Spleen (tissue), 11 donors: ENCODE results near the gene COL16A1. TPM values are rescaled to one million over a fixed set of nuclear protein-coding genes. Genes with fewer than 3 reads are reported as not detected.
A peak's percentile ranks its signal among the peaks of the same experiment; 100 is the strongest.
"Not testable (repeated sequence)": the region's sequence is repeated elsewhere in the genome, so short reads cannot be mapped to it uniquely, and the experiment has no call there.

ENCODE experiments used
- DNase-seq: peaks from one replicate; pipeline ENCODE4 v3.0.0-alpha.2; 2020
- H3K27ac ChIP-seq, 8 donors: fragments of 200-600 bp; sonication (generic) in 7 of 8; 1 replicate in 4 of 8; 2 replicates in 4 of 8; pipeline versions ENCODE4 v1.5.0 to v1.8.0; 2016 to 2021; ENCODE audit warnings: inconsistent platforms in 4 of 8, mild to moderate bottlenecking in 4 of 8, moderate library complexity in 1 of 8
- H3K27me3 ChIP-seq, 7 donors: fragments of 200-600 bp; sonication (generic) in 6 of 7; replicated peaks in 1 of 7; 1 replicate in 4 of 7; 2 replicates in 3 of 7; pipeline versions ENCODE4 v1.5.0 to v1.8.0; 2016 to 2021; ENCODE audit warnings: inconsistent platforms in 3 of 7, mild to moderate bottlenecking in 1 of 7
- H3K36me3 ChIP-seq, 6 donors: fragments of 200-600 bp; sonication (generic) in 5 of 6; 1 replicate in 4 of 6; 2 replicates in 2 of 6; pipeline versions ENCODE4 v1.5.0 to v1.8.0; 2016 to 2021; ENCODE audit warnings: inconsistent platforms in 2 of 6
- H3K4me1 ChIP-seq, 6 donors: fragments of 200-600 bp; sonication (generic) in 5 of 6; 1 replicate in 3 of 6; 2 replicates in 3 of 6; pipeline versions ENCODE4 v1.5.0 to v1.8.0; 2016 to 2021; ENCODE audit warnings: inconsistent platforms in 3 of 6
- H3K4me3 ChIP-seq, 8 donors: fragments of 200-600 bp; sonication (generic) in 7 of 8; 1 replicate in 4 of 8; 2 replicates in 4 of 8; pipeline versions ENCODE4 v1.5.0 to v1.8.0; 2016 to 2021; ENCODE audit warnings: inconsistent platforms in 4 of 8, mild to moderate bottlenecking in 4 of 8, moderate library complexity in 2 of 8
- H3K9me3 ChIP-seq, 8 donors: fragments of 200-600 bp; sonication (generic) in 7 of 8; 1 replicate in 4 of 8; 2 replicates in 4 of 8; pipeline versions ENCODE4 v1.5.0 to v1.8.0; 2016 to 2021; ENCODE audit warnings: inconsistent platforms in 4 of 8
- POLR2A ChIP-seq, 3 donors: fragments of 450-650 bp; IDR thresholded peaks; one replicate each; pipeline ENCODE4 v1.5.1; 2017; ENCODE audit warnings: antibody characterized with exemption in 3 of 3, mild to moderate bottlenecking in 1 of 3
- POLR2AphosphoS5 ChIP-seq, 3 donors: sonication (generic); formaldehyde crosslinking; IDR thresholded peaks; one replicate each; pipeline ENCODE4 v1.5.1; 2017; ENCODE audit warnings: antibody characterized with exemption in 3 of 3
- WGBS, 5 donors: extraction: QIAGEN DNeasy Blood & Tissue Kit in 3 of 5; methylation state at CpG; one replicate each; pipeline versions ENCODE4 v1.1.5 to v1.1.7; 2013 to 2018; 5-methylcytosine and 5-hydroxymethylcytosine counted together
- intact Hi-C: fragments of 100-400 bp; cut with DNase I; formaldehyde crosslinking; loops from one replicate; pipeline ENCODE4 v1.15.0; 2023; ENCODE audit warnings: low total_unique reads
- polyA plus RNA-seq, 3 donors: library from polyadenylated mRNA; stranded (reverse); fragments of 200-250 nt; gene quantifications; one replicate each; pipeline ENCODE4 v1.2.1, GENCODE V29; 2013
- total RNA-seq, 7 donors: library from RNA; depleted of rRNA in 3 of 7; stranded (reverse); fragments of >200 nt in 3 of 7; fragmentation: NEBNext Ultra II Directional in 4 of 7; extraction: Animal tissue kit (Norgen Biotek cat#: 25700) in 4 of 7; gene quantifications; one replicate each; pipeline versions ENCODE4 v1.1.0 to v1.2.1, GENCODE V29; 2016 to 2021
- TF ChIP-seq, protein P1 (sequence below), 11 experiments: fragments of 200-600 bp in 7 of 11; fragments of 450-650 bp in 4 of 11; sonication (generic) in 4 of 11; IDR thresholded peaks in 8 of 11; conservative IDR thresholded peaks in 3 of 11; 1 replicate in 7 of 11; 2 replicates in 4 of 11; pipeline versions ENCODE4 v1.4.0 to v1.8.0; 2016 to 2021; ENCODE audit warnings: antibody characterized with exemption in 11 of 11, inconsistent platforms in 4 of 11, mild to moderate bottlenecking in 1 of 11
- donor health status: healthy with polysubstance abuse.
- donor health status: DM: no; HTN: no; CAD: no; lungs with moderate emphysema.
- donor health status: DM: no; HTN: no; CAD: no.
- donor health status: Bipolar disorder and iron deficiency.
- donor health status: healthy.
- donor health status: DM: no; HTN: no; CAD: no.
- donor health status: DM: yes; HTN: yes; CAD: no.

Gene COL16A1
- total and polyA plus RNA-seq, 10 donors: 4.7 to 25.6 (median 12.5) TPM

DNA sequence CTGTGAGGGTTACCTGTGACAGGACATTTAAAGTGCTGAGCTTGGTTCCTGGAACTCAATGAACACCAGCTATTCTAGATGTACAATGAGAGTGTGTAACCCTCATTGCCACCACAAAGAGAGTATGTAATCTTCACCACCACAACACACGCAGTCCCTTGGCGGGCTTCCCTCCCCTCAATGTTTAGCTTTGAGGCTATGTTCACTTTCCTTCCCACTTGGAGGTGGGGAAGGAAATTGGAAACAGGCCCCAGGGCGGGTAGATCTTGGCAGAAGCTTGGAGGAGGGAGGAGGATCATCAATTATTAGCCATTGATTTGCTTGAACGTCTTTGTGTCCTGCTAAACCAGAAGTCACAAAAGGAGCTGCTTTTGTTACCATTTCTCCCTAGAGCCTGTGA is 8.3 kb upstream of the COL16A1 start:
- no peaks in the 10 kb centered on the region for H3K36me3 ChIP-seq
- TF ChIP-seq POLR2A (IDR thresholded peaks at IDR 0.05): no peak
- TF ChIP-seq, protein P1, sequence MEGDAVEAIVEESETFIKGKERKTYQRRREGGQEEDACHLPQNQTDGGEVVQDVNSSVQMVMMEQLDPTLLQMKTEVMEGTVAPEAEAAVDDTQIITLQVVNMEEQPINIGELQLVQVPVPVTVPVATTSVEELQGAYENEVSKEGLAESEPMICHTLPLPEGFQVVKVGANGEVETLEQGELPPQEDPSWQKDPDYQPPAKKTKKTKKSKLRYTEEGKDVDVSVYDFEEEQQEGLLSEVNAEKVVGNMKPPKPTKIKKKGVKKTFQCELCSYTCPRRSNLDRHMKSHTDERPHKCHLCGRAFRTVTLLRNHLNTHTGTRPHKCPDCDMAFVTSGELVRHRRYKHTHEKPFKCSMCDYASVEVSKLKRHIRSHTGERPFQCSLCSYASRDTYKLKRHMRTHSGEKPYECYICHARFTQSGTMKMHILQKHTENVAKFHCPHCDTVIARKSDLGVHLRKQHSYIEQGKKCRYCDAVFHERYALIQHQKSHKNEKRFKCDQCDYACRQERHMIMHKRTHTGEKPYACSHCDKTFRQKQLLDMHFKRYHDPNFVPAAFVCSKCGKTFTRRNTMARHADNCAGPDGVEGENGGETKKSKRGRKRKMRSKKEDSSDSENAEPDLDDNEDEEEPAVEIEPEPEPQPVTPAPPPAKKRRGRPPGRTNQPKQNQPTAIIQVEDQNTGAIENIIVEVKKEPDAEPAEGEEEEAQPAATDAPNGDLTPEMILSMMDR (IDR thresholded peaks at IDR 0.05 in 8 of 11, conservative IDR thresholded peaks at IDR 0.05 in 3 of 11): no peak
- no peak for TF ChIP-seq POLR2AphosphoS5 (IDR thresholded peaks at IDR 0.05)
- intact Hi-C loops: loop anchor here (10.0 kb wide), 1 partner anchor 47 kb away; no protein-coding TSS in a partner anchor
- peak overlapping the region in 1 of 8 donors; percentile 28 for H3K27ac ChIP-seq
- 60 to 75% (median 68%) methylated on average over 4 of the region's 4 CpGs for WGBS, 5 donors
- peaks cover 0 to 36% (median 8%) of the 10 kb centered on the region in 7 donors for H3K27me3 ChIP-seq
- H3K4me3 ChIP-seq: no peak overlapping the region
- no peaks in the 10 kb centered on the region for H3K9me3 ChIP-seq
- no peak for DNase-seq
- peaks cover 13 to 43% (median 31%) of the 10 kb centered on the region in 6 donors for H3K4me1 ChIP-seq

DNA sequence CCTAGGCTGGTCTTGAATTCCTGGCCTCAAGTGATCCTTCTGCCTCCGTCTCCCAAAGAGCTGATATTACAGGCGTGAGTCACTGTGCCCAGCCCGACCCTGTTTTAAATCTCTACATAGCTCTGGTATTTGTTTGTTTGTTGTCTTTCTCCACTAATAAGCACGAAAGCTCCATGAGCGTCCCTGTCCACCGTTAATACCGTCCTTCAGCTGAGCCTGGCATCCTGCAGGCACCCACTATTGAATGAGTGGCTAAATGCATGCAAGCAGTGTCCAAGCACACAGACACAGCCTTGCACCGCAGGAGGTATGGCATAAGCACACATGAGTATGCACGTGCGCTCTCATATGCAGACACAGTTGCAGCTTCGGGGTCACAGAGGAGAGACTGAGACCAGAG is 4.5 kb upstream of the COL16A1 start:
- H3K27ac ChIP-seq: no peak overlapping the region
- TF ChIP-seq POLR2A (IDR thresholded peaks at IDR 0.05) (no peak), POLR2AphosphoS5 (IDR thresholded peaks at IDR 0.05) (no peak)
- TF ChIP-seq, protein P1 (IDR thresholded peaks at IDR 0.05 in 8 of 11, conservative IDR thresholded peaks at IDR 0.05 in 3 of 11): no peak
- no peak for DNase-seq
- WGBS, 5 donors: 78 to 92% (median 90%) methylated on average over 11 of the region's 11 CpGs
- no peak overlapping the region for H3K4me3 ChIP-seq
- no peaks in the 10 kb centered on the region for H3K9me3 ChIP-seq
- H3K27me3 ChIP-seq: peaks cover 0 to 32% (median 12%) of the 10 kb centered on the region in 7 donors
- intact Hi-C loops: no loop called here
- no peaks in the 10 kb centered on the region for H3K36me3 ChIP-seq
- H3K4me1 ChIP-seq: peaks cover 4 to 57% (median 33%) of the 10 kb centered on the region in 6 donors

DNA sequence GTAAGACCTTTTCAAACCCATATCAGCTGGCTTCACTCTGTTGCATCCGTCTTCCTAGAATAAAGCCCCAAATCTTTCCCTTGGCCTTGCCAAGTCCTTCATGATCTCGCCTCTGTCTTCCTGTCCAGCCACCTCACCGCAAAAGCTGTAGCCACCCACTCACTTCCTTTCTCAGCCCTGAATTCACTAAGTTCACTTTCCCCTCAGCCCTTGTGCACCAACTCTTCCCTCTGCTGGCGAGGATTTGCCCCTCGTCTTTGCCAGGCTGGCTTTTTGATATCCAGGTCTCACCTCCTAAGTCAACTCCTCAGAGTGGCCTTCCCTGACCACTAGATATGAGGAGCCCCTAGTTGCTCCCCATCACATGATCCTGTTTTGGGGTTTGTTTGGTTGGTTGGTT is 3.9 kb upstream of the COL16A1 start:
- intact Hi-C loops: no loop called here
- H3K27me3 ChIP-seq: peaks cover 0 to 38% (median 12%) of the 10 kb centered on the region in 7 donors
- WGBS, 5 donors: 3 to 8% (median 6%) methylated on average over 5 of the region's 5 CpGs

DNA sequence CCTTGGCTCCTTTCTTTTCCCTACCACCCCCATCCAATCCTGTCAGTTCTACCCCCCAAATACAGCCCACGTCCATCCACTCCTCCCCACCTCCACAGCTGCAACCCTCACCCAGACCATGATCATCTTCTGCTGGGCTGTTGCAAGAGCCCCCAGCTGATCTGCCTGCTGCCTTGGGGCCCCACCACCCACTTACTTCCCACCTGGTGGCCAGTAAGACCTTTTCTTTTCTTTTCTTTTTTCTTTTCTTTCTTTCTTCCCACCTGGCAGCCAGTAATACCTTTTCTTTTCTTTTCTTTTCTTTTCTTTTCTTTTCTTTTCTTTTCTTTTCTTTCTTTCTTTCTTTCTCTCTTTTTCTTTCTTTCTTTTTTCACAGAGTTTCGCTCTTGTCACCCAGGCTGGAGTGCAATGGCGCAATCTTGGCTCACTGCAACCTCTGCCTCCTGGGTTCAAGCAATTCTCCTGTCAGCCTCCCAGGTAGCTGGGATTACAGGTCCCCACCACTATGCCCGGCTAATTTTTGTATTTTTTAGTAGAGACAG is 3.3 kb upstream of the COL16A1 start:
- intact Hi-C loops, H3K27ac ChIP-seq, DNase-seq, H3K36me3 ChIP-seq, H3K4me3 ChIP-seq, H3K9me3 ChIP-seq: not testable (repeated sequence)
- 73 to 86% (median 82%) methylated on average over 4 of the region's 4 CpGs for WGBS, 5 donors
- Histone ChIP-seq H3K27me3 (peaks cover 0 to 42% (median 12%) of the 10 kb centered on the region in 7 donors), H3K4me1 (peaks cover 4 to 60% (median 35%) of the 10 kb centered on the region in 6 donors)

More for the DNA sequence above, 3.9 kb upstream of the COL16A1 start:
- Histone ChIP-seq H3K9me3 (no peaks in the 10 kb centered on the region), H3K27ac (no peak overlapping the region), H3K4me3 (no peak overlapping the region), H3K36me3 (no peaks in the 10 kb centered on the region), H3K4me1 (peaks cover 4 to 60% (median 33%) of the 10 kb centered on the region in 6 donors)
- no peak for DNase-seq
- TF ChIP-seq, protein P1 (IDR thresholded peaks at IDR 0.05 in 8 of 11, conservative IDR thresholded peaks at IDR 0.05 in 3 of 11): no peak
- TF ChIP-seq POLR2A (IDR thresholded peaks at IDR 0.05): no peak
- TF ChIP-seq POLR2AphosphoS5 (IDR thresholded peaks at IDR 0.05): no peak
